IMR-90 (cell line): ENCODE results near the gene GOLGA1.

Experiments used
- CTCF ChIP-seq: conservative IDR thresholded peaks from 2 replicates; pipeline ENCODE4 v1.5.1; 2012; ENCODE audit warnings: mild to moderate bottlenecking, low read depth, low read length, improper control_type of control experiment
- POLR2A ChIP-seq: IDR thresholded peaks from 2 replicates; pipeline ENCODE4 v1.6.1; 2012; ENCODE audit warnings: mild to moderate bottlenecking, low read depth, low read length
- SMC3 ChIP-seq: fragments of 150-350 bp; IDR thresholded peaks from 2 replicates; pipeline ENCODE4 v1.6.1; 2016; ENCODE audit warnings: low read depth, mild to moderate bottlenecking, antibody characterized with exemption, low read length, moderate library complexity

DNA sequence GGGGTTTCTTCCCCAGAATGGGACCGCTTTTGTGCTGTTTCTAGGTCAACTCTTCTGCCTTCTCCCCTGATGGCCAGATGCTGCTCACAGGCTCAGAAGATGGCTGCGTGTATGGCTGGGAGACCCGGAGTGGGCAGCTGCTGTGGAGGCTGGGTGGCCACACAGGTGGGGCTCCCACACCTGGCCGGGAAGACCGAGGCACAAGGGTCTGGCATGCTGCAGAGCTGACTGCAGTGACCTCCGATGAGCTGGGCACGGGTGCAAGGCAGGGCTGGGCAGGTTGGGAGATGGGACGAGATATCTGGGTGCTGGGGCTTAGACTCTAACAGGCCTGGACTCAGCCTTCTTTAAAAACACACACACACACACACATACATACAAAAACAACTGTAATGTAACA, 86.7 kb downstream of the GOLGA1 start:
- TF ChIP-seq CTCF: no peak
- no peak for TF ChIP-seq POLR2A
- no peak for TF ChIP-seq SMC3
